ENCODE data around the gene SLC25A21.

SLC25A21 gene

GRCh38 chr14:36810209-36810608 lies 362.2 kb downstream of the SLC25A21 start:
- ChIA-PET POLR2A (no interaction called here), CTCF (no interaction called here)
- no peak for DNase-seq (ENCODE audit: low read depth, low spot score)
- H3K4me3 ChIP-seq (ENCODE audit: low read depth, low read length), result no peak overlapping the region
- TF ChIP-seq CTCF (IDR thresholded peaks at IDR 0.05; ENCODE audit: insufficient read depth, low read length, missing control alignments), result no peak

- no peak for TF ChIP-seq CTCF (IDR thresholded peaks at IDR 0.05; ENCODE audit: insufficient read depth, low read length, missing control alignments)
- no peak overlapping the region for H3K4me3 ChIP-seq (ENCODE audit: low read depth, low read length)
- CTCF ChIA-PET, result no interaction called here
- DNase-seq (ENCODE audit: low read depth, low spot score), result no peak
- POLR2A ChIA-PET, result no interaction called here
Observed at GRCh38 chr14:36807727-36808126, 364.7 kb downstream of the SLC25A21 start.

- no peak overlapping the region for H3K4me3 ChIP-seq (ENCODE audit: low read depth, low read length)
- no peak for TF ChIP-seq CTCF (IDR thresholded peaks at IDR 0.05; ENCODE audit: insufficient read depth, low read length, missing control alignments)
- POLR2A ChIA-PET, result no interaction called here
- no peak for DNase-seq (ENCODE audit: low read depth, low spot score)
- CTCF ChIA-PET, result no interaction called here
Observed at GRCh38 chr14:36805131-36805559, 367.3 kb downstream of the SLC25A21 start.

- no peak for TF ChIP-seq CTCF (IDR thresholded peaks at IDR 0.05; ENCODE audit: insufficient read depth, low read length, missing control alignments)
- CTCF ChIA-PET, result interaction anchor here (1.1 kb wide), 1 partner anchor 34 kb away, joined by 3 read pairs; no protein-coding TSS in a partner anchor
- no peak overlapping the region for H3K4me3 ChIP-seq (ENCODE audit: low read depth, low read length)
- POLR2A ChIA-PET, result no interaction called here
- no peak for DNase-seq (ENCODE audit: low read depth, low spot score)
Observed at GRCh38 chr14:36797634-36798033, 374.8 kb downstream of the SLC25A21 start.

GRCh38 chr14:36791402-36791801 lies 381.0 kb downstream of the SLC25A21 start:
- DNase-seq (ENCODE audit: low read depth, low spot score), result no peak
- POLR2A ChIA-PET, result no interaction called here
- H3K4me3 ChIP-seq (ENCODE audit: low read depth, low read length), result no peak overlapping the region
- TF ChIP-seq CTCF (IDR thresholded peaks at IDR 0.05; ENCODE audit: insufficient read depth, low read length, missing control alignments), result no peak
- CTCF ChIA-PET, result no interaction called here

- DNase-seq (ENCODE audit: low read depth, low spot score), result no peak
- CTCF ChIA-PET, result interaction anchor here (1.9 kb wide), 1 partner anchor 365 kb away, joined by 4 read pairs; no protein-coding TSS in a partner anchor
- POLR2A ChIA-PET, result no interaction called here
- no peak for TF ChIP-seq CTCF (IDR thresholded peaks at IDR 0.05; ENCODE audit: insufficient read depth, low read length, missing control alignments)
- no peak overlapping the region for H3K4me3 ChIP-seq (ENCODE audit: low read depth, low read length)
Observed at GRCh38 chr14:36785511-36785910, 386.9 kb downstream of the SLC25A21 start.
